Activated T-helper 9 cell treated with anti-CD3 and anti-CD28 coated beads, Interleukin-2, amount 50 U/mL, for 16 hours (primary cell): ENCODE measurements around the gene SATB2.

ENCODE experiments used
- DNase-seq: peaks from one replicate; pipeline ENCODE4 v3.0.0-alpha.2; 2020; ENCODE audit warnings: low read depth

The SATB2 gene

DNA sequence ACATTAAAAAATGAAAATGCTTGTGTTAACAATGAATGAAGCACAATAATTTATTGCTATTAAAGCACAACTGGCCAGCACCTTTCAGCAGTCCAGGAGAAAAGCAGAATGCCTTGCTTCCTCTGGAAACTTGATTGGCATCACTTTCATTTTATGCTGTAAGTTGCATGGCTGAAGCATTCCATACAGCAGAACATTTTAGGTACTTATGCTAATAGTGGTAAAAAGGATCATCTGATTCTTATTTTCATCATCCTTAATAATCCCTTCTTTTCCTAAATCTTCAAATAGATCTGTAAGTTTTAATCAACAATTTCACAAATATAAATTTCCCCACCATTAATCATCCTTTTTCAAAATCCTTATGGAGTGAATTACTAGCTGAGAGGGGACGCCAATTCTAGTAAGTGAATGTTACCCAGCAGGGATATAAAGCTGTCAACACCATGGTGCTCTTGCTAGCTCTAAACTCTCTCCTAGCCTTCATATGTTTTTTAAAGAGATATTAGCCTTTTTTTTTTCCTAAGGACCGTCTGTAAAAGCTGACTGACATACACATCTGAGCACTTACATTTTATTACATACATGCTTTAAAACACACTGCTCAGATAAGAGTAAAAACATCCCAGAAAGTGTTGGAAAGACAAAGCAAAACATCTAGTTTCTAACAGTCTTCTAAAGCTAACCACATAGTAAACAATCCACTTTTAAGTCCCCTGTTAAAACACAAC lies 5.3 kb downstream of the SATB2 start:
- no peak for DNase-seq

DNA sequence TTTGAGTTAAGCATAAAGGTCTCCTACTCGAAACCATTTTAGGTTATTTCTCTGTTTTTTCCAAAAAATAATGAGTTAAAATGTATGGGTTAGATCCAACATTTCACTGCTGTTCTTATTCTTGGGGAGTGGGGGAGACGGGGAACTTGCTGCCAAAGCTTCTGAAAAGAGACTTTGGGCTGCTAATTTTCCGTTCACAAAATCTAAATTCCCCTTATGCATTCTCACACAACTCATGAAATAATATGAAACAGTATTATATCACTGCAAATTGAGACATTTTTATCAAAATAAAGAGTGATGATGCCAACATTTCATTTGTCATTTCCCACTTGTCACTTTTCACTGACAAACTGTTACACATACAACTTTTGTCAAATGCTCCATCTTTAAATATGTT lies 7.8 kb downstream of the SATB2 start:
- no peak for DNase-seq

DNA sequence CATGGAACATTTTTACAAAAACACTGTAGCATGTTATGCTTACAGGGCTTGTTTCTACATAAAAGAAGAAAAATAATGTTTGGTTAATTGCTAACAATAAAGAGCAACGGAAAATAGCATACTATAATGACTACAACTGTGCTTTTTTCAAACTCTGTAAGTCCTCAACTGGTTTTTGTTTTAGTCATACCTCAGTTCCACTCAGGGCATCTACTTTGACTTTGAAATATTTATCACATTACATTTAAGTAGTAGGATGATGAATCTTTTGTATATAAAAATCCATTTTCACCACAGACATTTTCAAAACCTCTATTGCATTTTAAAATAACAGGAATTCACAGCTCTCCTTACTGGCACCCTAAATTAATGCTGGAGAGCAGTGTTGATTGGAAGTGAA lies 8.3 kb downstream of the SATB2 start:
- DNase-seq, result no peak

DNA sequence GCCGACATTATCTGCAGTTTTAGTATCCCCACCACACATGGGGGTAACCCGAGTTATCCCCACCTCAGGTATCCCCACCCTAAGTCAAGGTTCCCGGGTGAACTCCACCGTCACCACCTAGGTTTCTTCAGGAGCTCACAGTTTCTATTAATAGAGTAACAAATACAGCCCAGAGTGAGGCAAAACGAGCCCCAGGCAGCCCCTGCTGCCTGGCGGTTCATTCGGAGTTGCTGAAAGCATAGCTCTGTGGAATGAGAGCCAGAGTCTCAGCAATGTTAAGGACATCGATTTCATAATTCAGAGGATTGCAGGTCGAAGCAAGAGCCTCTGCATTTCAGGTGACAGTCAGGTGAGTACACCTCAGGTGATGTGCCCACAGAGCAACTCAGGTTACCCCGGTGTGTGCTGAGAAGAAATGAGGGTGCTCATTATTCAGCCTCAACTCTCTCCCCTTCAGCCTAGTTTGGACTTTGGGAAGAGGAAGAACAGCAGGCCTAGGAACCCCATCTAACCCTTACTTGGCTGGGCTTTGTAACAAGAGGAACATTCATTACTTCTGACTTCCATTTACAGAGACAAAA lies 10.7 kb downstream of the SATB2 start:
- no peak for DNase-seq

DNA sequence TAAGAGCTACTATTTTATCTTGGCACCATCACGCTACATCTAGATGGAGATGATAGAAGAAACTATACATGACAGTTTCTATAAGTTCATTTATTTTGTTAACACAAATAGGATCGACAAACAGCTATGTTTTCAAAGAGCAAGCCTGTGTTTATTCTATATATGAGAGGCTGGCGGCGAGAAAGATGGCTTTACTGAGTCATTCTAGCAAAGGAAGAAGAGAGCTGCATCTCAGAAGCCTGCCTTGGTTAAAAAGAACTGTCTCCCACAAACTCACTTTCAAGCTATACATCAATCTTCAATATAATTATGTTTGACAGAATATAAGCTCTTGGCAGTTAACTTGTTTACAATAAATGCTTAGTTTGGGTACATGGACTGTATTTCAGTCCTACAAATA lies 13.0 kb downstream of the SATB2 start:
- no peak for DNase-seq

DNA sequence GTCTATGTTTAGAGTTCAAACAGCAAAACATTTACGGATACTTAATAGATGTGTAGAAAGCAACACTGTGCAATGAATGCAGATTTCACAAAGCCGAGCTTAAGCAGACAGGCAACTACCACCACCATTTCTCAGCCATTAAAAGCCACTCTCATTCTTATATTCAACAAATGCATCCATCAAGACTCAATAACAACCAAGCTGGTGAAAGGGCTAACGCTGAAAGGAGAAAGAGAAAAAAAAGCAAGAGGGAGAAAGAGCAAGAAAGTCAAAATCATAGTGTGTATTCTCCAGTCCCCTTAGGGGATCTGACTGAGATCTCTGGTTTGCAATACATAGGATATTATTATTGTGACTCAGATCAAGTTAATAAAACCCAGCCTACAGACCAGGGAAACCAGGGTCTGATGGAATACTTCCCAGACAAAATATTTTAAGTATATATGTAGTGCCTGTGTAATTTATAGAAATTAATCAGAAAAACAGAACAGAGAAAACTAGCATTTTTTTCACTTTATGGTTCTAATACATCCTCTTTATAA lies 14.1 kb downstream of the SATB2 start:
- DNase-seq, result no peak

DNA sequence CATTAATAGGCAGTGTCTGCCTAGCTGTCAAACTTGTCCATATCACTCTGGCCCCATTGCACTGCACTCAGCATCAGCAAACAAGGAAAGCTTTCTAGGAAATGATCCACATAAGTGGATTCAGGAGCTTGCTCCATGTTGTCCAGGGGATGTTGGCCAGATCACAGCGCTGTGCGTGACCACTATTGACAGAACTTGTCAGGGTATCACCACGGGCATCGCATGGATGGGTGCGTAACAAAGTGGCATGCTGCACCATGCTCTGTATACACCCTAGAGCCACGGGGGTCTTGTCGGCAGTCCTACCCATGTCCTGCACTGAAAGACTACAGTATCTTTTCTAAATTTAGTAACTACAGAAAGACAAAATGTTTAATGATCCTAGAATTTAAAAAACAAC lies 15.6 kb downstream of the SATB2 start:
- DNase-seq, result no peak

DNA sequence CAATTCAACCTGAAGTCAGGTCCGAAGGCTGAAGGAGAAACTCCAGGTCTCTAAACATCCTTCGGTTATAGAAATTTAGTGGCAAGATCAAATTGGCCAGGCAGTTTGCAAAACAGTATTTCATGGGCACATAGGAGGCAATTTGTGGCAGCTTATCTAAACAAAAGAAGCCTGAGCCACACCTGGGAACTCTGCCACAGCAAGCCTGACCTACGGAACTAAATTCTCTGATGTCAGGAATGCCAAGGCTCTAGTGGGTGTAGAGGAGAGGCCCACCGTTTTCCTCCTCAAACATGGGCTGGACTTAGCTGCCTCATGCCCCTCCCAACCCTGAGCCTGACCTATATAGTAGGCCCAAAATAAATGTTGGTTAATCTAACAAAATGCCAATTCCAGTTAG lies 16.0 kb downstream of the SATB2 start:
- no peak for DNase-seq

DNA sequence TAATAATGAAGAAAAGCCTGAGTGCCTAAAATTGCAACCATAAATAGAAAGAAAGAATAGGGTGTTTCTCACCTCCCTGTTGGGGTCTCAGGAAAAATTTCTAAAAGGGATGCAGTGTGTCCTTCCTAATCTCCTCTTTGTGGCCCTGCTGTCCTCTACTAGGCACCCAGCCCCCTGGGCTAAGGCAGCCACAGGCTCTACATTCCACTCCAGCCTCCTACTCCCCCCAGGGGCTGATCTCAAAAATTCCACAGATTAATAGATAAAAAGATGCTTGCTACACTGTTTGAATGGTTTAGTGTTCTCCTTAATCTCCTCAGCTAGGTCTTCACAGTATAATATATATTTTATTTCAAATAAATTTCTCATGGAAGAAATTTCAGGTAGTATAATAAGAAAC lies 17.6 kb downstream of the SATB2 start:
- DNase-seq, result no peak

DNA sequence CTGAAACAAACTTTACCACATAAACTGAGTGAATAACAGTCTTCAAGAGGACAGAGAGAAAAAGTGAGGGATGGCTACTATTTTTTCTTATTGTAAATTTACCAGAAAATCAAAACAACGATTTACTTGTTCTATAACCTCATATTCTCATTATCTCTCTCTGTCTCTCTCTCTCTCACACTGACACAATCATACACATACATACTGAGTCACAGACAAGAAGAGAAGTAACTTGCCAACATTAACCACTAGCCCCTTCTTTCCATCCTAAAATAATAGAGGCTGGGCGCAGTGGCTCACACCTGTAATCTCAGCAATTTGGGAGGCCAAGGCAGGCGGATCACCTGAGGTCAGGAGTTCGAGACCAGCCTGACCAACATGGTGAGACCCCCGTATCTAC lies 18.2 kb downstream of the SATB2 start:
- no peak for DNase-seq

DNA sequence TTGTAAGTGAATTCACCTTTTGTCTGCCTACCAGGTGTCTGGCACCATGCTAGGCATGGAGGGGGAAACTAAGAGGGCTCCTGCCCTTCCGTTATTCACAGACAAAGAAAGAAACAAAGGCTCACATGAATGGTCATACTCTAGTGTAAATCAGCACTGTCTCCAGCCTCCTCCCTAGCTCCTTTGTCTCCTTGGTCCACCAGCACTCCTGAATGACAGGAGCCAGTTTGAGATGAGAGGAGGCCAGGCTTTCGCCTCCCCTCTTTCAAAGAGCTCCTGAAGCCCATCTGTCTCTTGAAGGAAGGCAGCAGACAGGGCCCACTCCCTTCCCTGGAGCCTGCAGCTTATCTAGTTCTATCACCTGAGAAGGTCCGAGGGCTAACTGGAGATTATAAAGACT lies 18.7 kb downstream of the SATB2 start:
- no peak for DNase-seq

DNA sequence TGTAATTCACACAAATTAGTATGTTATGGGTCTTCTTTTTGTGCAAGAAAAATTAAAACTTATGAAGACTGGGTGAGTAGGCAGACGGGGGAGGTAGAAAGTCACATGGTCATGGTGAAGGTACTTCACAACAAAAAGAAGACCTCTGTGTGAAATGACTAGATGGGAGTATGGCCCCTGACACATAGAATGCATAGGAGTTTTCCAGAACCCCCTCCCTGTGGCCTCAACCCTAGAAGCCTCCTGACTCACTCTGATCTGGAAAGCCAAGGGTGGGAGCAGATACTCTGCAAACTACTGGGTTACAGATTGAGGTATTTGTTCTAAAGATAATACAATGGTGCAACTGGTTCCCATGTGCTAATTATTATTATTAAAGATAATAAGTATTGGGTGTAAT lies 23.2 kb downstream of the SATB2 start:
- DNase-seq, result no peak

DNA sequence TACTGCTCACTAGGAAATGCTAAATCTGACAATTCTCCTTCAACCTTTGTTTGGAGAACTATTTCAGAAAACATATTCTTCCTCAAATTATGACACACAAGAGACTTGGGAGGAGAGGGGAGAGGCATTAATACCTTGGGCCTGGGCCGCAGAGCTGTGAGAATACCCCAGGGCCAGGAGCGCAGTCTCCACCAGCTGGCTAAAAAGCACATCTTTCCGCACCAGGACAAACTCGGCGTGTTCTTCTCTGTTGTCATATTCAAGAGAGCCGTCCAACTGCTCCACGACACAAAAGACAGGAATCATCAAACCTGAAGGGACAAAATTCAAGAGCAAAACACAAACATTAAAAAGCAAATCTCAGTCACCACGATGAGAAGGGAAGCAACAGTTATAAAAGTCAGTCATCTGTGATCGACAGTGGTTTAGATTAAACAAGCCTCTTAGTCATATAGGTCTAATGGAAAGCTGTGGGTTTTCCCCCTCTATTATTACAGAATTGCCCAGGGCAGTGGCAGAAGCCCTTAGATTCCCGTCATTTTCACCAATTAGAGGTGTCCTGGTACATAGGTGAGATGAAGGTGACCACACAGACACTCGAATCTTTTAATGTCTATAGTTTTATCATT lies 24.4 kb downstream of the SATB2 start:
- DNase-seq, result no peak

DNA sequence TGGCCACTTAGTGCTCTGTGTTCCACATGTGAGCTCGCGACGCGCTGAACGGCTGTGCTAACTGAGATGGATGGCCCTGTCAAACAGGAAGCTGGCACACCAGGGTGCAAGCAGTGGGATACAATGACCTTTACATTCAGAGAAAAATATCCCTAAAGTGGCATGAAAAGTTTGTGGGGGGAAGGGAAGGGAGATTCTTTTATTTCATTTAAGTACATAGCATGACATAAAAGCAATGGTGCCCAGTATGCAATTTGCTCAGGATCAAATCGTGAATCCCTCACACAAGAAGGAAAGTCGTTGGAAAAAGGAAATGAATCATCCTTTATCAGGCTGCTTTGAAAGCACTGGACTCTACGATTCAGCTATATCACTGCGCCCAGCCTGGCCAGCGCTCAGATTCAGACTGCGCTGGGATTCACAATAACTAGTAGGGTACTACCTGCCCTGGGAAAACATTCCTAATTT lies 26.0 kb downstream of the SATB2 start:
- no peak for DNase-seq

DNA sequence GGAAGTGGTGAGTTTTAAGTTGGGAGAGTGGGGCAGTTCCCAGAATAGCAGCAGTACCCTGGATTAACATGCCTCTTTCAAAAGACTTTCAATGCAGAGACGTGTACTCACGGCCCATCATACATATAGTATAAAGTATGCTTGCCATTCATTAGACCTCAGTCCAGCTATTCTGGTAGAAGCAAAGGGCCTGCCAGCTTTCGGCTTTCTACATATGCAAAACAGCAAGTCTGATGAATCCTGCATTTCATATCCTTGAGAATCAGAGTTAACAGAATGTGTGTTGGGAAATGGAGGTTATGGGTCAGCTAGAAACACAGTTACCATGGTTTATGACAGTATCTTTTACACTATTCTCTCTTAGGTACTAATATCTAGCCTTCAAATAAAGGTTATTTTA lies 27.5 kb downstream of the SATB2 start:
- DNase-seq, result no peak

DNA sequence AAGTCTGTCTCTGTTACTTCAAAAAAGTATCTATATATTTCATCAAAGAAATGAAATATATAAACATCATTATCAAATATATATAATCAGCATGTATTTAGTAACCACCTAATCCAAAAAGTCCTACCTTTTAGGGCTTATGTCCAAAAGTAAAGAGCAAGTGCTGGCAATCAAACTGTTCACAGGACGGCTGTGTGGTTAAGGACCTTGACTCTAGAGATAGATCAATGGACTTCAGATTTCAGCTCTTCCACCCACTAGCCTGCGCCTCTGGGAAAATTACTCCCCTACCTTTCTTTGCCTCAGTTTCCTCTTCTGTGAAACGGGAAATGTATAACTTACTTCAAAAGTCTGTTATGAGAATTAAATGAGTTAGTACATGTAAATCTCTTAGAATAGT lies 29.4 kb downstream of the SATB2 start:
- no peak for DNase-seq

DNA sequence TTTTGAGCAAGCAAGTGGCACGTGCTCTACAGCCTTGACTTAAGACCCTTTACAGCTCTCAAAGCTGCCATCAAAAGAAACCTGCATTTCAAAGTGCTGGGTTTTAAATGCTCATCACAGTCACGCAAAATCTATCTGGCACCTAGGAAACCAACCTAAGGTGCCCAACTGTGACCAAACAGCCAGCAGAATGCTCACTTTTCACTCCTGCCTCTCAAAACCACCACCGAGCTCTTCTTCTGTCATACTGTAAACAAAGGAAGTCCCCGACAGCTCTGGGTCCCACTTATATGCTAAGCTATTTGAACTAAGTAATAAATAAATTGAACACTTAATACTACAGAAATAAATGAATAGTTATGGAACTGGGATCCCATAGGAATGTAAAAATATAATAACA lies 33.6 kb downstream of the SATB2 start:
- no peak for DNase-seq

DNA sequence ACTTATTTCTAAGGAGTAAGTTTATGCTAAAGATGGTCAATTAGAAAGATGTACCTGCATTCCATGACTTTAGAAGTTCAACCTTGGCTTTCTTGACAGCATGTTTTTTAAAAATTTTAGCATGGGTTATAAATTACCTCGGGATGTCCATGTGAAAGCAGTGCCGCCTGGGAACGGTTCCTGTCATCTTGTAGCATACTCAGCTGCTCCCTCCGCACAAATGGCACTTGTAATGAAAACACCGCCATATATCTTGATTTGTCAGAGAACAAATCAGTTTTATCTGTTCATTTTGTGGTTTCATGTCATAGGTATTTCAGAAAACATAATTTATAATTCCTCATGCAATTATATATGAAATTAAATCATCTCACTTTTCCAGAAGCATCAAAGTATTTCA lies 38.3 kb downstream of the SATB2 start:
- DNase-seq, result no peak

DNA sequence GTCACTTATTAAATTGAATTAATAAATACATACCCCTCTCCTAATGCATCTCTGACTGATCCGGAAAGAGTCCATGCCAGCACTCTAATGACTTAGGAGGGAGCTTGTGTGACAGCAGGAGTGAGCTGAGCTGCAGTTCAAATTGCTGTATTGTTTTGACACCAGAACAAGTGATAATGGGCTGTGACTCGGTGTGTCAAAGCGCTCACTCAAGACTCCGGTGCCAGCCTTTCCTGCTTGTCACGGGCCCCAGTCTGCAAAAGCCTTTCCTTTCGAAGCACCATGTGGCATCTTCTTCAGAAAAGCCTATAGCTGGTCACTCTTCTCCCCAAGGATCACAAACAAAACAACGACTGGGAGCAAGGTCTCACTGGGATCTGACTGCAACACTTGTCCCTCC lies 43.3 kb downstream of the SATB2 start:
- no peak for DNase-seq

DNA sequence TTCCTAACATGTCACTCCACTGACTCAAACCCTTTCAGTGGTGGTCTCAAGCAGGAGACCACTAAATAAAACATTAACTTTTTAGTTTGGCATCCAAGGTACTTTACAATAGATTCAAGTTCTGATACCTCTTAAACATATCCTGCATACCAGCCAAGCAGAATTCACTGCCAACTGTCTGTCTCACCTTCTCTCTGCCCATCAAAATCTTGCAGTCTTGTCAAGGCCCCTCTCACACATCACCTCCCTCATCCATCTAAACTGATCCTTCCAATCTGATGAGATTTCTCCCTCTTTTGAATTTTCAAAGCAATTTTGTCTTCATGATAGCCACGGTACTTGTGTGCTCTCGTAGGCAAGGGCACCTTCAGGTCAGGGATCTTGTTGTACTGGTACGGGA lies 43.7 kb downstream of the SATB2 start:
- DNase-seq, result no peak

DNA sequence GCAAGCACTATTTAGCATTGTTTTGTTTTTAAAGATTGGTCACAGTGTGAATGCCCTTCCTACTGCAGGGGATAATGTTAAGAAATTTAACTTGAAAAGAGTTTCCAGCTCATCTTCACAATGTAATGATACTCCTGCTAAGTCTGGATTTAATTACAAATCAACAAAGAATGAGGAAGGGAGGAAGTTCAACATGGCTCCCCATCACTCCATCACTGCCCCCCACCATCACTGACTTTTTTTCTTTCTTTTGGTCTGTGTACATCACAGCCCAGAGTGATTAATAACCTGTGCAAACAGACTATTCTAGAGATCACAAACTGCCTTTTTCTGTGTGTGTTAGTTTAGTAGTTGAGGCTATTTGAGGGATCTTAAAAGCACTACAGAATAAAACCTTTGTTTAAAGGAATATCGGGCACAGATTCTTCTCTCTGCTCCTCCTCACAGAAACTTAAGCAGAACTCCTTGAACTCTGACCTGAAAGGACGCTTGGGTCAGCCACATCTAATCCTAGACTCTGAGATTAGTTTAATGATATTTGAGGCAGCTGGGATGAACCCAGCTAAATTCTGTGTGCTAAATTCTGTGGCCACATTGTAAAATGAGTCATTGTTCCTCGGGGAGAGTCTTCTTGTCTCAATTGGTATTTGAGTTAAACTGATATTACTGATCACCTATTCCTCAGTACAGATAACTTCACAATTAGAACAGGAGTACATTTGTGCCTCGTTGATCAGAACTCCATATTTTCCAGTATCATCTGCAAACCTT lies 47.8 kb downstream of the SATB2 start:
- DNase-seq, result no peak

DNA sequence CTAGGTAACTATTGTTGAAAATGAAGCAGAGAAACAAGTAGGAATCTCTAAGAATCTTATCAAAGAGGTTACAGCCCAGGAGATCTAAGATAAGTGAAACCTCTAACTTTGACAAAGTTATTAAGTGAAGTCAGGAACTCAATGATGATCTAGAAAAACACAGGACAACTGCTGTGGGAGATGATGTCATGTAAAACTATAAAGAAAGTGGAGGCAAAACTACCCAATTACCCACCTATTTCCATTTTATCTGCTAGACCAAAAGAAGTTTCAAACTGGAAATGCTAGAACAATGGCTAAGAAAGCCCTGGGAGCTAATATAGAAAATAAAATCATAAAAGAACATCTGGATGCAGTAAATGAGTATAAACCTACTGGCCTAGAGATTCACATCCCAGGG lies 50.3 kb downstream of the SATB2 start:
- DNase-seq, result no peak

DNA sequence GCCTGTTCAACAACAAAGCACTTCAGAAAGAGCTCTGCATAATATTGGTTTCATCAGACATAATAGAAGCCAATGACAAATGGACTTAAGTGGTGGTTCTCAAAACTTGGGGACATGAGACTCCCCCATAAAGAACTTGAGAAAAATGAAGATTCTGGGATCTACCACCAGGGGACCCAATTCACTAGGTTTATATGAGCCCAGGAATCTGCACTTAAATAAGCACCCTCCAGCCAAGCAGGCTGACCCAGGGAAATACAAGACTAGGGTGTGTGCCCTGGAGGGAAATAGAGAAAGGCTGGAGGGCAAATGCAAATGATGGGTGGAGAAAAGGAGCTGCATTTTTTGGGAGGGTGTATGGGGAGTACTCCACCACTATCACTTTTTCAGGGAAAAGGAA lies 52.5 kb downstream of the SATB2 start:
- DNase-seq, result no peak
